OCI-LY3 (cell line): Measurements from ENCODE around the gene COX20.
"Not testable (repeated sequence)": the region's sequence is repeated elsewhere in the genome, so short reads cannot be mapped to it uniquely, and the experiment has no call there.

Source experiments
- H2AFZ ChIP-seq: fragments of 200-600, 300-600 bp; shearing (Covaris generic); 2 replicates; pipeline ENCODE4 v1.6.0; 2014; ENCODE audit warnings: antibody characterized with exemption, low read depth, low read length
- H3K27ac ChIP-seq: fragments of 200-600, 300-600 bp; sonication (generic); 2 replicates; pipeline ENCODE4 v1.5.1; 2014; ENCODE audit warnings: mild to moderate bottlenecking, low read length, moderate library complexity, mixed read lengths
- H3K27me3 ChIP-seq: fragments of 200-600, 300-600 bp; sonication (generic); 2 replicates; pipeline ENCODE4 v1.6.1; 2014; ENCODE audit warnings: low read depth, low read length, mixed read lengths
- H3K36me3 ChIP-seq: fragments of 200-600, 300-600 bp; sonication (generic); replicated peaks from 2 replicates; pipeline ENCODE3; 2014; ENCODE audit warnings: low read depth, low read length, mixed read lengths
- H3K4me1 ChIP-seq: fragments of 300-600, 200-600 bp; sonication (generic); 2 replicates; pipeline ENCODE4 v1.6.1; 2014; ENCODE audit warnings: low read length, mixed read lengths
- H3K4me2 ChIP-seq: fragments of 200-600, 300-600 bp; sonication (generic); 2 replicates; pipeline ENCODE4 v1.6.1; 2014; ENCODE audit warnings: low read length, mixed read lengths
- H3K4me3 ChIP-seq: fragments of 300-600, 200-600 bp; sonication (generic); 2 replicates; pipeline ENCODE4 v1.5.1; 2014; ENCODE audit warnings: antibody characterized with exemption, mild to moderate bottlenecking, low read length, moderate library complexity
- H3K79me2 ChIP-seq: fragments of 300-600, 200-600 bp; shearing (Covaris generic); 2 replicates; pipeline ENCODE4 v1.6.1; 2014; ENCODE audit warnings: mild to moderate bottlenecking, low read length, mixed read lengths
- H3K9ac ChIP-seq: fragments of 300-600, 200-600 bp; shearing (Covaris generic); 2 replicates; pipeline ENCODE4 v1.6.0; 2014; ENCODE audit warnings: mild to moderate bottlenecking, low read length, moderate library complexity
- H3K9me3 ChIP-seq: fragments of 200-600, 300-600 bp; shearing (Covaris generic); 2 replicates; pipeline ENCODE4 v1.6.1; 2014; ENCODE audit warnings: low read length, mixed read lengths; ENCODE audit not compliant: insufficient read depth
- H4K20me1 ChIP-seq: fragments of 200-600, 300-600 bp; sonication (generic); 2 replicates; pipeline ENCODE4 v1.6.1; 2016; ENCODE audit warnings: low read length, mixed read lengths; ENCODE audit not compliant: insufficient read depth
- CTCF ChIP-seq: fragments of 200-600, 300-600 bp; sonication (generic); IDR thresholded peaks from 2 replicates; pipeline ENCODE4 v1.5.1; 2014; ENCODE audit warnings: antibody characterized with exemption, low read length, low read depth
- EZH2phosphoT487 ChIP-seq: fragments of 200-600 bp; shearing (Covaris generic); IDR thresholded peaks from 2 replicates; pipeline ENCODE4 v1.6.1; 2018; ENCODE audit warnings: antibody characterized with exemption, mixed run types, low read depth

Gene COX20

GRCh38 chr1:244821134-244821533 is 14.3 kb upstream of the COX20 start:
- H3K9me3 ChIP-seq: no peaks in the 10 kb centered on the region
- no peak overlapping the region for H3K4me3 ChIP-seq
- peaks cover 10% of the 10 kb centered on the region; the same call in 1 of the 2 replicates for H3K27me3 ChIP-seq
- H3K4me1 ChIP-seq: peaks cover 3% of the 10 kb centered on the region
- H3K36me3 ChIP-seq: no peaks in the 10 kb centered on the region
- H3K9ac ChIP-seq: no peak overlapping the region
- no peaks in the 10 kb centered on the region for H4K20me1 ChIP-seq
- no peak overlapping the region for H3K27ac ChIP-seq
- TF ChIP-seq CTCF (no peak), EZH2phosphoT487 (no peak)
- no peak overlapping the region for H3K4me2 ChIP-seq
- H2AFZ ChIP-seq: no peak overlapping the region
- H3K79me2 ChIP-seq: no peaks in the 10 kb centered on the region

GRCh38 chr1:244822878-244823277 is 12.6 kb upstream of the COX20 start:
- Histone ChIP-seq H3K36me3 (no peaks in the 10 kb centered on the region), H3K9me3 (no peaks in the 10 kb centered on the region), H3K79me2 (no peaks in the 10 kb centered on the region), H3K27me3 (no peaks in the 10 kb centered on the region), H3K4me2 (no peak overlapping the region), H4K20me1 (no peaks in the 10 kb centered on the region), H3K27ac (no peak overlapping the region), H3K4me1 (no peaks in the 10 kb centered on the region), H3K4me3 (no peak overlapping the region), H3K9ac (no peak overlapping the region), H2AFZ (no peak overlapping the region)
- TF ChIP-seq CTCF (no peak), EZH2phosphoT487 (no peak)

GRCh38 chr1:244826712-244827111 is 8.7 kb upstream of the COX20 start:
- Histone ChIP-seq H3K4me1 (peaks cover 9% of the 10 kb centered on the region), H2AFZ (no peak overlapping the region), H3K27me3 (no peaks in the 10 kb centered on the region), H3K9ac (no peak overlapping the region), H3K27ac (no peak overlapping the region), H3K79me2 (no peaks in the 10 kb centered on the region), H3K36me3 (no peaks in the 10 kb centered on the region), H3K4me3 (no peak overlapping the region), H4K20me1 (no peaks in the 10 kb centered on the region), H3K9me3 (no peaks in the 10 kb centered on the region), H3K4me2 (no peak overlapping the region)
- TF ChIP-seq EZH2phosphoT487 (no peak), CTCF (no peak)

DNA sequence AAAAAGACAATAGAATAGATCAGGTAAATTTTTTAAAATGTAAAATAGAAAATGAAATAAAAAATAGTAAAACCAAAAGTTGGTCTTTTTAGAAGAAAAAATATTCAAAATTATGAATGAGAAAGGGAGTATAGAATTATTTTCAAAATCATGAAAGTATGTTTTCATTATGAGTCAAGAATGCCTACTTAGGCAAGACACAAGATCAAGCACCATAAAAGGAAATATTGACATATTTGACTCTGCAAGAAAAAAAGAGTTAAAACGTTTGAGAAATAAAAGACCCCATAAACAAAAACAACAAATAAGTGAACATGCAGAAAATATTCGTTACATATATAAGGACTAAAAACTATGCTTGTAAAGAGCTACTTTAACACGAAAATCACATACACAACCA is 4.8 kb upstream of the COX20 start:
- Histone ChIP-seq H3K79me2 (peaks cover under 1% of the 10 kb centered on the region; the same call in 1 of the 2 replicates), H3K4me1 (peaks cover 13% of the 10 kb centered on the region), H3K4me2 (no peak overlapping the region), H3K4me3 (no peak overlapping the region), H3K27ac (no peak overlapping the region), H3K9me3 (no peaks in the 10 kb centered on the region), H4K20me1 (no peaks in the 10 kb centered on the region), H3K27me3 (no peaks in the 10 kb centered on the region), H2AFZ (no peak overlapping the region), H3K36me3 (no peaks in the 10 kb centered on the region), H3K9ac (no peak overlapping the region)
- no peak for TF ChIP-seq EZH2phosphoT487
- no peak for TF ChIP-seq CTCF

- H3K4me3 ChIP-seq: peak overlapping the region; percentile 87
- H3K9me3 ChIP-seq, H3K27me3 ChIP-seq, H4K20me1 ChIP-seq: not testable (repeated sequence)
- H2AFZ ChIP-seq: peak overlapping the region; percentile 91
- peak overlapping the region; percentile 94 for H3K9ac ChIP-seq
- H3K4me2 ChIP-seq: peak overlapping the region; percentile 87
- peak overlapping the region; percentile 91 for H3K27ac ChIP-seq
- peaks cover 27% of the 10 kb centered on the region for H3K79me2 ChIP-seq
- H3K4me1 ChIP-seq: peaks cover 35% of the 10 kb centered on the region
- peaks cover 13% of the 10 kb centered on the region for H3K36me3 ChIP-seq
Measured at GRCh38 chr1:244833260-244833659, 2.2 kb upstream of the COX20 start.
